OCI-LY3 (cell line): ENCODE data around the gene CRYBG1.

Experiments
- CTCF ChIP-seq: fragments of 200-600, 300-600 bp; sonication (generic); IDR thresholded peaks from 2 replicates; pipeline ENCODE4 v1.5.1; 2014; ENCODE audit warnings: antibody characterized with exemption, low read length, low read depth
- EZH2phosphoT487 ChIP-seq: fragments of 200-600 bp; shearing (Covaris generic); IDR thresholded peaks from 2 replicates; pipeline ENCODE4 v1.6.1; 2018; ENCODE audit warnings: antibody characterized with exemption, mixed run types, low read depth

- TF ChIP-seq CTCF: no peak
- TF ChIP-seq EZH2phosphoT487: no peak
Measured at GRCh38 chr6:106431972-106432371, 71.5 kb downstream of the CRYBG1 start.
